ENCODE measurements around the gene PRKCH. TPM values are rescaled to one million over a fixed set of nuclear protein-coding genes. Genes with fewer than 3 reads are reported as not detected.

The PRKCH gene
- total RNA-seq, 1 experiment from 2014 or later = 12.4 TPM

GRCh38 chr14:61532763-61533162 lies 211.4 kb downstream of the PRKCH start:
- ChIA-PET CTCF (interaction anchor here (1.0 to 1.1 kb wide), 2 partner anchors 29 to 57 kb away, joined by 4 to 6 read pairs; no protein-coding TSS in a partner anchor), POLR2A (interaction anchor here (0.7 to 9.3 kb wide), 9 partner anchors 7 to 167 kb away, joined by 3 to 103 read pairs (median 8); partner anchors contain the start of gene HIF1A)
- TF ChIP-seq CTCF (IDR thresholded peaks at IDR 0.05; ENCODE audit: unreplicated experiment) = no peak
- no TSS peak for BruUV-seq (replicated peaks)
- intact Hi-C loops (cut with micrococcal nuclease) = no loop called here
- Mint-ChIP-seq H3K4me1 (ENCODE audit: insufficient read depth, unreplicated experiment) (peaks cover 52% of the 10 kb centered on the region), H3K27ac (ENCODE audit: low read depth, unreplicated experiment) (no peak overlapping the region), H3K9me3 (ENCODE audit: unreplicated experiment) (no peaks in the 10 kb centered on the region), H3K4me3 (ENCODE audit: unreplicated experiment) (no peak overlapping the region), H3K36me3 (ENCODE audit: insufficient read depth, unreplicated experiment) (peaks cover 5% of the 10 kb centered on the region), H3K27me3 (ENCODE audit: insufficient read depth, unreplicated experiment) (no peaks in the 10 kb centered on the region)
- no peak for DNase-seq (ENCODE audit: unreplicated experiment)

- no peak for TF ChIP-seq CTCF (IDR thresholded peaks at IDR 0.05; ENCODE audit: unreplicated experiment)
- CTCF ChIA-PET = interaction anchor here (1.1 kb wide), 1 partner anchor 58 kb away, joined by 6 read pairs; no protein-coding TSS in a partner anchor
- Mint-ChIP-seq H3K36me3 (ENCODE audit: insufficient read depth, unreplicated experiment) (peaks cover 5% of the 10 kb centered on the region), H3K27me3 (ENCODE audit: insufficient read depth, unreplicated experiment) (no peaks in the 10 kb centered on the region), H3K27ac (ENCODE audit: low read depth, unreplicated experiment) (no peak overlapping the region), H3K4me1 (ENCODE audit: insufficient read depth, unreplicated experiment) (peaks cover 47% of the 10 kb centered on the region), H3K4me3 (ENCODE audit: unreplicated experiment) (no peak overlapping the region), H3K9me3 (ENCODE audit: unreplicated experiment) (no peaks in the 10 kb centered on the region)
- DNase-seq (ENCODE audit: unreplicated experiment) = peak; percentile 69
- POLR2A ChIA-PET = interaction anchor here (0.7 to 9.3 kb wide), 10 partner anchors 8 to 166 kb away, joined by 3 to 103 read pairs (median 6); partner anchors contain the start of gene HIF1A
- intact Hi-C loops (cut with micrococcal nuclease) = no loop called here
- BruUV-seq (replicated peaks) = no TSS peak
Observed at GRCh38 chr14:61533513-61534255, 212.3 kb downstream of the PRKCH start.

GRCh38 chr14:61535032-61535431 lies 213.7 kb downstream of the PRKCH start:
- Mint-ChIP-seq H3K27ac (ENCODE audit: low read depth, unreplicated experiment) (no peak overlapping the region), H3K4me3 (ENCODE audit: unreplicated experiment) (no peak overlapping the region), H3K27me3 (ENCODE audit: insufficient read depth, unreplicated experiment) (no peaks in the 10 kb centered on the region), H3K4me1 (ENCODE audit: insufficient read depth, unreplicated experiment) (peaks cover 44% of the 10 kb centered on the region), H3K9me3 (ENCODE audit: unreplicated experiment) (no peaks in the 10 kb centered on the region), H3K36me3 (ENCODE audit: insufficient read depth, unreplicated experiment) (peaks cover 5% of the 10 kb centered on the region)
- ChIA-PET CTCF (interaction anchor here (1.0 kb wide), 1 partner anchor 59 kb away, joined by 3 read pairs; no protein-coding TSS in a partner anchor), POLR2A (interaction anchor here (1.2 to 9.3 kb wide), 6 partner anchors 10 to 160 kb away, joined by 4 to 103 read pairs (median 4); partner anchors contain the start of gene HIF1A)
- DNase-seq (ENCODE audit: unreplicated experiment) = no peak
- TF ChIP-seq CTCF (IDR thresholded peaks at IDR 0.05; ENCODE audit: unreplicated experiment) = no peak
- BruUV-seq (replicated peaks) = no TSS peak
- intact Hi-C loops (cut with micrococcal nuclease) = no loop called here

GRCh38 chr14:61535458-61535857 lies 214.1 kb downstream of the PRKCH start:
- Mint-ChIP-seq H3K36me3 (ENCODE audit: insufficient read depth, unreplicated experiment) (peaks cover 5% of the 10 kb centered on the region), H3K9me3 (ENCODE audit: unreplicated experiment) (no peaks in the 10 kb centered on the region), H3K27ac (ENCODE audit: low read depth, unreplicated experiment) (no peak overlapping the region), H3K4me3 (ENCODE audit: unreplicated experiment) (no peak overlapping the region), H3K27me3 (ENCODE audit: insufficient read depth, unreplicated experiment) (no peaks in the 10 kb centered on the region), H3K4me1 (ENCODE audit: insufficient read depth, unreplicated experiment) (peaks cover 44% of the 10 kb centered on the region)
- BruUV-seq (replicated peaks) = no TSS peak
- intact Hi-C loops (cut with micrococcal nuclease) = no loop called here
- POLR2A ChIA-PET = interaction anchor here (1.2 to 9.3 kb wide), 6 partner anchors 10 to 159 kb away, joined by 4 to 103 read pairs (median 4); partner anchors contain the start of gene HIF1A
- CTCF ChIA-PET = interaction anchor here (0.7 to 1.0 kb wide), 3 partner anchors 32 to 249 kb away, joined by 3 read pairs; no protein-coding TSS in a partner anchor
- DNase-seq (ENCODE audit: unreplicated experiment) = no peak
- no peak for TF ChIP-seq CTCF (IDR thresholded peaks at IDR 0.05; ENCODE audit: unreplicated experiment)

Data from MCF 10A (cell line).